ENCODE measurements around the gene SSR3.

The SSR3 gene

GRCh38 chr3:156536524-156537316, 18.2 kb downstream of the SSR3 start:
- DNase-seq (ENCODE audit: low spot score), result no peak

- DNase-seq (ENCODE audit: low spot score), result no peak
These were observed 19.1 kb downstream of the SSR3 start for GRCh38 chr3:156535798-156536197.

DNA sequence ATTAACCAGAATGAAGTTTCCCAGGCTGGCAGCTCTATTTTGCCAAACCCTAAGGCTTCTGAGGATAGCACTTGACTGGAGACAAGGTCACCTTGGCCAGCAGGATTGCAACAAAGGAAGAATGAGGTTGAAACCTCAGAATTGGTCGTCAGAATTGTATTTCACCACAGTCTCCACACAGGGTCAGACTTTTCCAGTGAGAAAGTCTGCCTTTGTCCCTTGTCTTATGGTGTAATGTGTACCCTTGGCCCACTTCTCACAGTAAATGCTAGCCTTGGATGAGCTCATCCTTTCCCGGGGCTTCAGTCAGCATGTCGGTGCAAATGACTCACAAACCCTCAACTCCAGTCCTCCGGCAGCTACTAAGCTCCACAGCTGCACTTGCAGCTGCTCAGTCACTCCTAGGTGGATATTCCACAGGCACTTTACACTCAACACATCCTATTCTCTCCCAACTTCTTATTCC, 19.7 kb downstream of the SSR3 start:
- DNase-seq (ENCODE audit: low spot score), result no peak

DNA sequence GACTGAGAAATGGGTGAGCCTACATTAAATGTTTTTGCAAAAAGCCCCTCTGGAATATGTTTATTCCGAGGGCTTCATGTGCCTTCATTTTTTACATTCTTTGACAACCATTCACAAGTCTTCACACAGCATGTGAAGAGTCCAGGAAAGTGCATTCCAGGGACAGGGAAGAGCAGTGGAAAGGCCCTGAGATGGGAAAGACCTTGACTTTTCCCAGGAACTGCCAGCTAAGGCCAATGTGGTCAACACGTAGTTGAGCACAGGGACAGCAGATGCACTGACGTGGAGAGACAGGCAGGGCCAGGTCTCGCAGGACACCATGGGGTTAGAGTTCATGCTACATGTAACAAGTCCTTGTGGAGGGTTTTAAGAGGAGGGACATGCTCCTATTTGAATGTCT, 21.7 kb downstream of the SSR3 start:
- DNase-seq (ENCODE audit: low spot score), result no peak

GRCh38 chr3:156532730-156533129, 22.2 kb downstream of the SSR3 start:
- no peak for DNase-seq (ENCODE audit: low spot score)

GRCh38 chr3:156530980-156531379, 23.9 kb downstream of the SSR3 start:
- no peak for DNase-seq (ENCODE audit: low spot score)

DNA sequence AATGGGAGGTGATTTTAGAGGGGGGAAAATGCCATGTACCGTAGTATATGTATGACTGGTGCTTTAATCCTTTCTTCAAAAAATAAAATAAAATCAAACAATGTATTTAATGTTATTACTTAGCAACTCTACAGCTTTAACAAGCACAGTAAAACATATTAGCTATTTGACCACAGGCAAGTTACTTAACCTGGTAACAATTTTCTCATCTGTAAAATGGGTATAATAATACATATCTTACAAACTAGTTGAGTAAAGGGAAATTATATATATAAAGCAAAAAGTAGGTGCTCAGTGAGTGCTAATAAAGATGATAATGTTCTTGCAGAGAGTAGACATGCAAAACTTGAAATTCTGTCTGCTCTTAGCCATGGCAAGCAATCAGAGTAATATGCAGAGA, 27.9 kb downstream of the SSR3 start:
- DNase-seq (ENCODE audit: low spot score), result no peak

DNA sequence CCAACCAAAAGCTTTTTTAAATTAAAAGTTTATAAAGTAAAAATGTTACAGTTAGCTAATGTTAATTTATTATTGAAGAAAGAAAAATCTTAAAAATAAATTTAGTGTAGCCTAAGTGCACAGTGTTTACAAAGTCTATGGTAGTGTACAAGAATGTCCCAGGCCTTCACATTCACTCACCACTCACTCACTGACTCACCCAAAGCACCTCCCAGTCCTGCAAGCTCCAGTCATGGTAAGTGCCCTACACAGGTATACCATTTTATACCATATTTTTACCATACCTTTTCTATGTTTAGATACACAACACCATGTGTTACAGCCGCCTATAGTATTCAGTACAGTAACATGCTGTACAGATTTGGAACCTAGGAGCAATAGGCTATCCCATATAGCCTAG, 29.1 kb downstream of the SSR3 start:
- no peak for DNase-seq (ENCODE audit: low spot score)

DNA sequence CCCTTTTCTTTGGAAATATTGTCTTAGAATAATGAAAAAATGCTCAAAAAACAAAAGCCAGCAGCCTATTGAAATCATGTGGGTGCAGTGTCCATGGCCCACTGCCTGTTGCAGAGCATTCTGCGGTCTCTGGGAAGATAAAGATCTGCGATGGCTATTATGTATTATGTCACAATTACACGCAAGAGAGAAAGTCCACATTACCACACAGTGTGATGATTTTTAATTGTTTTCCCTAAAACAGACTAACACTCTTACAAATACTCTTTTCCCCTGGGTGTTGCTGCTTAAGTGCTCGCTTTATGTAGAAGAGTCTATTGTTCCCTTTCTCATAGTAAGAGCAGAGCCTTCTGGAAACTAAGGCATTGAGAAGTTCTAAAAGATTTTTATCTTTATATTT, 32.2 kb downstream of the SSR3 start:
- no peak for DNase-seq (ENCODE audit: low spot score)

DNA sequence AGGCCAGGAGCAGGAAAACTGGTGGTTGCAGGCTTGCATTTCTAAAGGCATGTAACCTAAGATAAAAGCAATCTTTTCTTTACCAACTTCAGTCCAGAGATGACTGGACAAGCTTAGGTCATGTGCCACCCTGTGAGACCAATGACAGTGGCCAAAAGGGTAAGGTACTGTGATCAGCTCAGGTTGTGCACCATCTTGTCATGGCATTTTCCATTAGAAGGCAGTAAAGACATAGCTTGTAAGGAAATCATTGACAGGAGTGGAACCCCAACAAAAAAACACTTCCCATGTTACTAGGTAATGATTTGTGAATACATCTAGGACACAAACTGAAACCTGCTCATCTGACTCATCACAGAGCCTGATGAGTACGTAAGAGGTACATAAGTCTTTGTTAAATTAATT, 35.2 kb downstream of the SSR3 start:
- DNase-seq (ENCODE audit: low spot score), result no peak

- no peak for DNase-seq (ENCODE audit: low spot score)
These were observed 36.2 kb downstream of the SSR3 start for GRCh38 chr3:156518726-156519125.

DNA sequence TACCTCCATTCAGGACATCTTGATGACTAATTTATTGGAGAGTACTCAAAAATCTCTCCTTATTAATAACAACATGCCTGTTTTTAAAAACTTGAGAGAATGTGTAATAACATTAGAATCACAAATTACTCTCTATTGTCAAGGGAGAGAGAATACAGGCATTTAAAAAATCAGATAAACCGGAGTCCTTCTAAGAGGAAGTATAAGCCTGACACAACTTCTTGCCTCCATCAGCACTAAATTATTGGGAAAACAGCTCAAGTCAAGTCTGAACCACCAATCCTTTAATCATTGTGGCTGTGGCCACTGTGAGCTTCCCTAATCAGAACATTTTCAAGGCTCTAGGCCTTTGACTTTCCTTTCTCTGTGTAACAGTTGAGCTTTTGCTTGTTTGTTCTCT, 38.0 kb downstream of the SSR3 start:
- DNase-seq (ENCODE audit: low spot score), result no peak

GRCh38 chr3:156516284-156516683, 38.6 kb downstream of the SSR3 start:
- DNase-seq (ENCODE audit: low spot score), result no peak

GRCh38 chr3:156513619-156514018, 41.3 kb downstream of the SSR3 start:
- DNase-seq (ENCODE audit: low spot score), result no peak

GRCh38 chr3:156511987-156512677, 42.8 kb downstream of the SSR3 start:
- no peak for DNase-seq (ENCODE audit: low spot score)

GRCh38 chr3:156509189-156510174, 45.4 kb downstream of the SSR3 start:
- DNase-seq (ENCODE audit: low spot score), result no peak

DNA sequence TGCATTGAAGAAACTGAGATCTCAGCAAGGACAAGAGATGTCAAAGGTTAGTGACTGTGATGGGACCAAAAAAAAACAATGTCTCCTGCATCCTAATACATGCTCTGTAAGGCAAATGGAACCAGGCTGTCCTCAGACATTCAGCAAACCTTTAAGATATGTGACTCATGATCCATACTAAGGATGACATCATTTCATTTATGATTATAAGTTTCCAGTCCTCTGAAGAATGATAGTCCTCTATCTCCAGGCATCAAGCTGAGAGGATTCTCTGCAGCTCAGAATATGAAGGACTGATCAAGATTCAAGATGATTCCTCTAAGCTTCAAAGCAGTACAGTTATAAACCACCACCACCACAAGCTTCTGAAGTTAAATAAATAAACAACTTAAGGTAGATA, 47.6 kb downstream of the SSR3 start:
- DNase-seq (ENCODE audit: low spot score), result no peak

- DNase-seq (ENCODE audit: low spot score), result no peak
These were observed 56.6 kb downstream of the SSR3 start for GRCh38 chr3:156498307-156498706.

- DNase-seq (ENCODE audit: low spot score), result no peak
These were observed 57.6 kb downstream of the SSR3 start for GRCh38 chr3:156497326-156497725.

- DNase-seq (ENCODE audit: low spot score), result no peak
These were observed 59.1 kb downstream of the SSR3 start for GRCh38 chr3:156495816-156496215.

DNA sequence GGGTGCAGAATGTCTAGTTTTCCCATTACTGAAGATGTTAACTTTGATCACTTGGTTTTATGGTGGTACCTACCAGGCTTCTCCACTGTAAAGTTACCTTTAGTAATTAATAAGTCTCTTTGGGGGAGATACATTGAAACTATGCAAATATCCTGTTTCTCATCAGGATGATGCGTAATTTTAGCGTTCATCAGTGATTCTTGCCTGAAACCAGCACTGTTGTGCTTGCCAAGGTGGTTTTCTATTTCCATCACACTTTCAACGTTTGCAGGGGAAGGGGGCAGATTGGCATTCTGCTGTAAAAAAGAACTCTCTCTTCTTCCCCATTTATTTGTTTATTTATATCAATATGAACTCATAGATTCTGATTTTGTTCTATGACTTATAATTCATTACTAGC, 61.0 kb downstream of the SSR3 start:
- DNase-seq (ENCODE audit: low spot score), result no peak

DNA sequence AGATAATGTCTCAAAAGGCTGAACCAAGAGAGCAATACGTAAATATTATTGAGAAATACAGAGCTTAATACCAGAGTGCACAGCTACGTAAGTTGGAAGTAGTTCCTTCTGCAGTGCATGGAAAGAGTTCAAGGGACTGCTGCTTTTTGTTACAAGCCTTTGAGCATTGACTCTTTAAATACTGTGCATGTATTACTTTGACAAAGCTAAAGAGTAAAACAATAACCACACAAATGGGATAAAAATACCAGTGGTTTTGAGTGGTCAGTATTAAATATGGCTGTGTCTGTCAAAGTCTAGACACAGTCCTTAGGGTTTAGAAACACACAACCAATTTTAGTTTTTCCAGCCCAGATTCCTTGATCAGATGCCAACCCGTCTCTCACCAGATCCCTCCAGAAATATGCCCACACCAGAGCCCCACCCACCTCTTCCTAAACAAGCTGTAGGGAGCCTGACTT, 62.1 kb downstream of the SSR3 start:
- DNase-seq (ENCODE audit: low spot score), result no peak
